Activated T-helper 1 cell treated with Interleukin-2 at 50 U/mL for 16 hours (primary cell): Measurements from ENCODE around the gene JAKMIP1.

ENCODE experiments used
- DNase-seq: peaks from one replicate; pipeline ENCODE4 v3.0.0-alpha.2; 2020; ENCODE audit warnings: low read depth

The JAKMIP1 gene

DNA sequence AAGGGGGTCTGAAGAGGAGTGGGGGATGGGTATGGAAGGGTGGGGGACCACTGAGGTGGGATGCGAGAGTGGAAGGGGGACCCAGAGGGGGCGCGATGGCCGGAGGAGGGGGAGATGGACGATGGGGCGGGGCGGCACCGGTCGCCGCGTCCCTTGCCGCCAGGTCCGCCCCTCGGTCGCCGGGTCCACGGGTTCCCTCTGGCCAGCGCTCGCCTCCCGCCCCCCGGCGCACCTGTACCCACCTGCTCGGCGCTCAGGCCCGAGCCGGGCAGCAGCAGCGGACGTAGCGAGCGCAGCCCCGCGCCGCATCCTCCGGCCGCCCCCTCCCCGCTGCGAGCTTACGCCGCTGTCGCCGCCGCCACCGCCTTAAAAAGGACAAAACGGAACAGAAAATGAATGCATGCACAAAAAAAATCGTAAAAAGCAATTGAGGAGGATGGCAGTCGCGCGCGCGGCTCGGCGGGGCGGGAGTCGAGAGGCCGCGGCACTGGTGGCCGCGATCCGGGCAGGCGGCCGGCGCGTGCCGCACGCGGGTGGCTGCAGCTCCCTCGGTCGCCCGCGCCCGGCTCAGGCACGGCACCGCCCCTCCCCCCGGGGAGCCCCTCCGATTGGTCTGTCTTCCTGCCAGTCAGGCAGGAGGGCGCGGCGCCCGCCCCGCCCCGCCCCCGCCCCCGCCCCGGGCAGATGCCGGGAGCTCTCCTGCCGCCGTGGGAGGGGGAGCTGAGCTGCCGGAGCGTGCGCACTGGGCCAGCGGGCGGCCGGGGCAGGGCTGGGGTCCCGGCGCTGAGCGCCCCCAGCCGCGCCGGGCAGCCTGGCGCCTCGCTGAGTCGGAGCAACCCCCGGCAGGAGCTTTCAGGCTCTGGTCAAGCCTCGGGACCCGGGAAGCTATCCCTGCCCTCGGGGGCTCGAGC lies at the start of gene JAKMIP1:
JAKMIP1 (minus strand) TSS at position 539 of the 911 bp plus-strand sequence. CDS start 87,699 bp downstream, outside the sequence.
- DNase-seq = peak; percentile 73

DNA sequence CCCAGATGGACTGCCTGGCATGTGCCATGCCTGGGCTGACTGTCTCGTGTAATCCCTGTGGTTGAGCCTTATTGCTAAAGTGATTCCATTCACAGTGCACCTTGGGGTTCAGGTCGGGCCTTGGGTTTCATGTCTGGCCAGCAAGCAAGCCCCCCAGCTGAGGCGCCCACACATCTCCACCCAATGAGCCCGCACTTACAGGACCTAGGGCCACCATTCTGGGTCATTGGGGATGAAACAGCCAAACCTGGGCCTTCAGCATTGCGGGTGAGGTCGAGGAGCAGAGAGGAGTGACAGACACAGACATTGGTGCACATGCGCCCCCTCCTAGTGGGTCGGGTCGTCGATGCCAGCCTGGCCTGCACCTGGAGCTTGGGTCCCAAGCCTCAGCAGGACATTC lies 48.0 kb upstream of the JAKMIP1 start:
- no peak for DNase-seq

DNA sequence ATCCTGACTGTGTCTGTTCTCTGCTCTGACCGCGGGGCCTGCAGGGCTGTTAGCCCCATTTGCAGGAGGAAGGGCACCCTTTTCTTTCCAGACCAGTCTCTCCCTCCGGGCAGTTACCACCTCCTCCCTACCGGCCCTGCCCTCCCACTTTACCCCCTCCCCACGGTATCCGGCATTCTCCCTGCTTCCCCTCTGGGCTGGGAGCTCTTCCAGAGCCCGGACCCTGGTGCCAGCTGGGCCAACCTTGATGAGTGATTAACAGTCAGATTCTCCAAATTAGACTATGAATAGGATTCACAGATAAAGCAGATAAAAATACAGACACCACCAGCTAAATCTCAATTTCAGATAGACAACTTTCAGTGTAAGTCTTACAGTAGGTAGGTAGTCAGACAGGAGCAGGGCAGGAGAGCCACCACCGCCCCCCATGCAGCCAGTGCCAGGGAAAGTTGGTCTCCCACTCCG lies 45.9 kb upstream of the JAKMIP1 start:
- DNase-seq = no peak

DNA sequence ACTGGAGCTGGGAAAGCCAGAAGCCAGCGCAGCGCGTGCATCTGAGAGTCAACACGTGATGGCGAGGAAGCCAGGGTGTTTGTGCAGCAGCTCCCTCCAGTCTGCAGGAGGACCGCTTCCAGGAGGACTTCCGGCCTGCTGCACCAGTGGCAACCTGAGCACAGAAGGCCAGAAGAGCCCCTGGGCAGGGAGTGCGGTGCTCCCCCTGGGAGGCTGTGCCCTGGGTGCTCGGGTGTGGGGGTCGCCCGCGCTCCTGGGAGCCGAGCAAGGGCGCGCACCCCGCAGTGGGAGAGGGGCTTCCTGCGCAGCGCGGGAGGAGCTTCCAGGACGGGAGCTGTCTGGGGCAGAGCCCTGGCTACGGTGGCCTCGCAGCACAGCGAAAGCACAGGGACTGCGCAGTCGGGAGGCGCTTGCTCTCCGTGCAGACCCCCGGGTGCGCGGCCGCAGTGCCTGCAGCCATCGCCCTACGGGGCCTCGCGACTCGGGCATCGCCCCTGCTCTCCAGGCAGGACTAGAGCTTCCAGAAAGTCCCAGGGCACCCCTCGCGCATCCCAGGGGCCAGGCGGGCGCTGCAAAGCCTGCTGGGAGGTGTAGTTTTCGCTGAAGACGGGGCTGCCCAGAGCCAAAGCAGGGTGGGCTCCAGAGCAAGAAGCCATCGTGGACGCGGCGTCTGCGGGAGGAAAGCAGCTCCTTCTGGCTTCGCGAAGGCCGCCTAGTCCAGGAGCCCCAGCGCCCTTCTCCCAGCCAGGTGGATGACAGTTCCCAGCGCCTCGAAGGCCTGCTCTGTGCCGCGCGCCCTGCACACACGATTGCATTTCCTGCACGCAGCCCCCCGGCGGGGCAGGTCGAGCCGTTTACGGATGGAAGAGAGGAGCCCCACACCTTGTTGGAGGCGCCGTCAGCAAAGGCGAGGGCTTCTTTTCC lies 45.2 kb upstream of the JAKMIP1 start:
- no peak for DNase-seq

DNA sequence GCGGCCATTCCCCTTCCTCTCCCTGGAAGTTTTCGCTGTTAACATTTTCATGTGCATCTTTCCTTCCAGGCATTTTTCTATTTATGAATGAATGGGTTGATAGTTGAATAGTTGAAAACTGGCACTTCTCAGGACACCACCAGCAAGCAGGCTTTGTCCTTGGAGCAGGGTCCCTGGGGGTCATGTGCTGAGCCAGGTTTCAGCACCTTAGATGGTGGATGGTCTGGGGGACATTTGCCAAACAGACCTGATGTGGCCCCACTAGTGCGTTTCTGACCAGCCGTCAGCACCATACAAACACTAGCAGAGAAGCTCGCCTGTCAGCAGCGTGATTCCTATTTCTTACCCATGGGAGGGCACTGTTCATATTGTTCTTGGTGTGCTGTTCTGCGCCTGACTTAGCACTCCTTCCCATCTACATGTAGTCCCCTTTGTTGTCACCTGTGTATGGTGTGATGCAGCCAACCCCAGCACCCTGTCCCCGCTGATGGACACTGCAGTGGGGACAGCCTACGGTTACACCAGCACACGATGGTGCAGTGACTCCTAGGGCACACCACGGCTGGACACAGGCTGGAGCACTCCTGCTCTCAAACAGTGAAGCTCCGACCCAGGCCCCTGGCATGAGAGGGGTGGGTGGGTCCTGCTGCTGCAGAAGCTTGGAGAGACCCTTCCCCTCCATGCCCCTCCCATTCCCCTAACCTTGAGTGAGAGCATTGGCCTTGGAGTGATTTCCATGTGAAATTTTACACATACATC lies 42.1 kb upstream of the JAKMIP1 start:
- no peak for DNase-seq

DNA sequence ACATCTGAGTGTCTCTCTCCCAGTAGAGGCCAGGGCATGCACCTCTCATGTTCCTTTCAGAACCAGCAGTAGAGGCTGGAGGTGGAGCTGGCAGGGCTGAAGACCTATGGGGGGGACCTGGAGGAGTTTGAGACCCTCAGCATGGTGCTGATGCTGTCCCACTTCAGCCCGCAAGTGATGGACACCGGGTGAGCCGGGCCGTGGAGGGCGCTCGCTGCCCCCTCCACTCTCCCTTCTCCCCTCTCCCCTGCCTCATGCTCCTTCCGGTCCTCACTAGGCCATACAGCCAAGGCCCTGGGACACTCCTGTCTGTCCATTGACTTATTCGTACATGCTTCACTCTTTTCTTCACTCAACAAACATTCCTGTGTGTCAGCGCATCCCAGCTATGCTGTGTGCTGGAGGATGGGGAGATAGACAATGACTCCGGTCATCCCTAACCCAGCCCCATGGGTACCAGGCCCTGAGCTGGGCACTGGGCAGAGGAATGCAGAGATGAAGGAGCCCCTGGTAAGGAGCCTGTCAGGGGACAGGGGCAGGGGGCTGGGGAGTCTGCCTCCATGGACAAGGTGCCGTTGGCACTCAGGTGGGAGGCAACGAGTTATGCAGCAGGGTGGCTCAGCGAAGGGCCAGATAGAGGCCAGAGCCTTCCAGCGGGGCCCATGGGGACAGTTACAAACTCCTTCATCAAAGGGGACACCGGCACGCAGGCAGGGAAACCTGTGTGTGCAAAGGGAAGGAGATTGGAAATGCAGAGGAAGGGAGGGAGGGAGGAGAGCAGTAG lies 40.9 kb upstream of the JAKMIP1 start:
- DNase-seq = no peak

DNA sequence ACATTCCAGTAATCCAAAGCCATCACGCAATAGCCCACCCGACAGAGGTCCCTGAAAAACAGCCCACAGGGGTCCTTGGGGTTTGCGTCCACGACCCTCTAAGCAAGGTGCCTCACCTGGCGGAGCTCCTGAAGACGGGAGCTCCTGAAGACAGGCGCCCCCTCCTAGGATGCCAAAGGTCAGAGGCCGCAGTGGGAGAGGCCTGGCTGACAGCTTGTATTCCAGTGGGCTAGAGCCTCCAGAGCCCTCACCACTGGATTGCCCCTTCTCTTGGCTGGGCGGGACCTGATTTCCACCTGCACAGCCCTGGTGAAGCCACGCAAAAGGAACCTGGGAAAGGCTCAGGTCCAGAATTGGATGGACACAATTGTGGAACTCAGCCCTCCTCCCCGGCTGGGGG lies 39.6 kb upstream of the JAKMIP1 start:
- no peak for DNase-seq

DNA sequence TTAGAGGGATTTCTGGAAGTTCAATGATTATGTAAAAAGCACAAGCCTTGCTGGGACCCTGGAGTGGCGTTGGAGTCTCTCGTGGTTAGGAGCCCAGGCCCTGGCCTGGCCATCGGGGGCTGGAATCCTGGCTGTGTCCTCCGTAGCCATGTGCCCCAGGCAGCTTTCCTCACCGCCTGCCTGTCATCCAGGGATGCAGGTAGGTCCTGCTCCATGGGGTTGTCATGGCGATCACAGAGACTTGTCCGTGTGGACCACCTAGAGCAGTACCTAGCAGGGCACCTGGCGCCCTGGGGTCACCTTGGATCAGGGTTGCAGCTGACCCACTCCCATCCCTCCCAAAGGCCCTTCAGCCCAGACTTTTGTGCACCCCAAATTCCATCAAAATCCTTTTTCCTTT lies 39.1 kb upstream of the JAKMIP1 start:
- no peak for DNase-seq

DNA sequence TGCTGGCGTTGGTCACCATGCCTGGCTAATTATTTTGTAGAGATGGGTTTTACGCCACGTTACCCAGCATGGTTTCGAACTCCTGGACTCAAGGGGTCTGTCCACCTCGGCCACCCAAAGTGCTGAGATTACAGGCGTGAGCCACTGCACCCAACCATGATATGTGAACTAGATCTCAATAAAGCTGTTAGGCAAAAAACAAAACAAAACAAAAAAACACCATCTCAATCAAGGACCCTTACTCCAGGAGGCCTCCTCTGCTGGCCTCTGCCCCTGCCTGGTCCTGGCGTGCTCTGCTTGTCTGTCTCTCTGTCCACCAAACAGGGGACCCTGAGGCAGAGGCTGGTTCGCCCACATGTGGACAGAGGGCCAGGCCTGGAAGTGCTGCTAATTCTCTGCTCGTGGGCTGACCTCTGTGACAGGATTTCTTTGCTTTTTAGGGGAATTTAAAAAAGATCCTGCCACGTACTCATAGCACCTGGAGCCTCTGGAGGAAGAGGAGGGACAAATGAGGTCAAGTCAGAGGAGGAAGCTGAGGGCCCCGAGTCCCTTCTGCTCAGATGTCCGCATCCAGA lies 36.6 kb upstream of the JAKMIP1 start:
- no peak for DNase-seq

DNA sequence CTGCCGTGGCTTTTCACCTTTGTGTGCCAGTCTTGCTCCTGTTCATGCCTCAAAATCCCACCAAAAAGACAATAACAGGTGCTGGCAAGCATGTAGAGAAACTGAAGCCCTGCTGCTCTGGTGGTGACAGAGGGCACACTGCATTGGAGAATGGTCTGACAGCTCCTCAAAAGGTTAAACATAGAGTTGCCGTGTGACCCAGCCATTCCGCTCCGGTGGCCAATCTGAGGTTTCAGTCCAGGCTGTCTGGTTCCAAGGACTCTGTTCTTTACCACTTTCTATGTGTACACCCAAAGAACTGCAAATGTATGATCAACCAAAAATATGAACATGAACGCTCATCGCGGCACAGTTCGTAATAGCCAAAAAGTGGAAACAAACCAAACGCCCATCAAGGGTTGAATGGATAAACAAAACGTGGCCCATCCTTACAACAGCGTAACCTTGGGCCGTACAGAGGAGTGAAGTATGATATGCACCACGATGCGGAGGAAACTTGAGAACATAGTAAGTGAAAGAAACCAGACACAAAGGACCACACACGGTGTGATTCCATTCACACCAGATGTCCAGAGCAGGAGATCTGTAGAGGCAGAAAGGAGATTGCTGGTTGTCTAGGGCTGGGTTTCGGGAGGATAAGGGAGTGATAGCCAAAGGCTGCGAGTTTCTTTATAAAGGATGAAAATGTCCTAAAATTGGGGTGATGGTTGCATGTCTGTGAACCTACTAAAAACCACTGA lies 35.7 kb upstream of the JAKMIP1 start:
- no peak for DNase-seq

DNA sequence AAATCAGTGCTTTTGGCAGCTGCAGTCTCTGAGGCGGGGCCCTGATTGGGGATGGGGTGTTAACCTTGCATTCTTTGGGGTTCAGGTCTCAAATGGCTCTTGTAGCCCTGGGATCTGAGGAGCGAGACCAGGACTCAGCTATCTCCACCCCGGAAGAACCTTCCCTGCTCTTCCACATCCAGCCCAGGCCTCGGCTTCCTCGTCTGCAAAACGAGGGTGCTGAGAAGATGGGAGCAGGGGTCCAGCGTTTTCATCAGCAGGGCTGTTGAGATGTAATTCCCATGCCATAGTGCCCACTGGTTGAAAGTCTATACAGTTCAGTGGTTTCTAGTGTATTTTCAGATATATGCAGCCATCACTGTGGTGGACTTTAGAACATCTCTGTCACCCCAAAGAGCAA lies 34.7 kb upstream of the JAKMIP1 start:
- DNase-seq = no peak

DNA sequence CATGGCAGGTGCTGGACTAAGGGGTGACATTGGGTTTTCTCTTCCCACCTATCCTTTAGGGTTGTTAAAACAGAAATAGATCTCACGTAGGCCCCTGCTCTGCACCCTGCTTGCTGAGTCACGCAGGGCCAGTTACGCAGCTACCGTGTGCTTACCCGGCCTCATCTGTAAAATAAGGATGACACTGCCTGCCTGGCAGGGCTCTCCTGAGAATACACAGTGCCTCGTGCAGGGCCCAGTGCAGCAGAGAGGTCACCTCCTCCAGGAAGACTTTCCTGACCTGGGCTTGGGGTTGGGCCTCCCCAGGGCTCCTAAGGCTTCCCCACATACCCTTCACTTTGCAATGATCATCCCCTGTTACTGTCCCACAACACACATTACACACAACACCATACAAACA lies 33.6 kb upstream of the JAKMIP1 start:
- no peak for DNase-seq

DNA sequence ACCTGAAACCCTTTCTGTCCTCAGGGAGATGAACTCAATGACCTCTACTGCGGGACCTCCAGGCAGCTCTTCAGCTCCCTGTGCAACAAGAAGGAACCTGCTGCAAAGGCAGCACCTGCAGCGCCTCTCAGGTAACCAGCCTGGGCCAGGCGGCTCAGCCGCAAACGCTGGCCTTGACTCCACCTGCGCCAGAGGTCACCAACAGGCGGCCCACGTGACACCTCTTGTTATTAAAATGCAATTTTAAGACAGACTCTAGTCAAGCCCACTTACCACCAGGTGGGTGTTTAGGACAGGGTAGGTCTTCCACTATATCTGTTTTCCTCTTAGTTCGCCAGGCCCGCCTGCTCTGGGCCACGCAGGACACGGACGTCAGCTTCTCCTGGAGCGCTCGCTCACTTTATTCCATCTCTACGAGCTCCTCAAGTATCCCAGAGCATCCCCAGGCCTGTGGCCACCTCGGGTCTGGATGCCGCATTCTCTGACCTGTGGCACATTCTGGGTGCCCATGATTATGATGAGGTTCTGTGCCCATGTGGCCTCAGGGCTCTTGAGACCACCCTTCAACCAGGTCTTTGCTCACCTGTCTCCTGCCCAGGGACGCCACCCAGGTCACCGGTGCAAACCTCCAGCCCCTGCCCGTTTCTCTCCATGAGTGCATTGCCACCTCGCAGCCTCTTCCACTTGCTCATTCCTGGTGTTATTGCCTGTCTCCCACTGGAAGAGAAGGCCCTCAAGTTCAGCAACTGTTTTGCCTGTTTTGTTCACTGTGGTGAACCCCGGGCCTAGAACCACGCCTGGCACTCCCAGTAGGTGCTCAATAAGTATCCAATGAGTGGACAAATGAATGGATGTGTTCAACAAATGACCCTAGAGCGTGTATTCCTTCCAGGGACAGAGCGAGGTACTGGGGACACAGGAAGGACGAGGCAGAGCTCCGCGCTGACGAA lies 32.8 kb upstream of the JAKMIP1 start:
- no peak for DNase-seq

DNA sequence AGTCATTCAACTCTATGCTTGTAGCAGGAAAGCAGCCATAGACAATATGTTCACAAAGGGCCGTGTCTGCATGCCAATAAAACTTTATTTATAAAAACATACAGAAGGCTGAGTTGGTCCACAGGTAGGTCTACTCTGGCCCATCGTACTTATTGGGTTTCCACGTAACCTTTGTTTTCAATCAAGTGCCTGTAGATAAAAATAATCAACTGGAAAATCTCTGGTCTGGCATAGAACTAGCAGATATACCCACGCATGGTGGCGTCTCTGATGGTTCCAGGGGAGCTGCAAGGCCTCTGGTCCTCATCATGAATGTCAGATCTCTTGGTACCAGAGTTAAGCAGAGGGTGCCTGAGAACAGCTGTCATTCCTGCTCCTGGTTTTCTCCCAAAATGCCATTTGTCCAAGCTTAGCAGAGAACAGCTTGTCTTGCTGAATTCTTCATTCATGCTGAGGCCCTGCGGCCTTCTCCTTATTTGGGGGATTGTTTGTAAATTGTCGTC lies 31.4 kb upstream of the JAKMIP1 start:
- no peak for DNase-seq

DNA sequence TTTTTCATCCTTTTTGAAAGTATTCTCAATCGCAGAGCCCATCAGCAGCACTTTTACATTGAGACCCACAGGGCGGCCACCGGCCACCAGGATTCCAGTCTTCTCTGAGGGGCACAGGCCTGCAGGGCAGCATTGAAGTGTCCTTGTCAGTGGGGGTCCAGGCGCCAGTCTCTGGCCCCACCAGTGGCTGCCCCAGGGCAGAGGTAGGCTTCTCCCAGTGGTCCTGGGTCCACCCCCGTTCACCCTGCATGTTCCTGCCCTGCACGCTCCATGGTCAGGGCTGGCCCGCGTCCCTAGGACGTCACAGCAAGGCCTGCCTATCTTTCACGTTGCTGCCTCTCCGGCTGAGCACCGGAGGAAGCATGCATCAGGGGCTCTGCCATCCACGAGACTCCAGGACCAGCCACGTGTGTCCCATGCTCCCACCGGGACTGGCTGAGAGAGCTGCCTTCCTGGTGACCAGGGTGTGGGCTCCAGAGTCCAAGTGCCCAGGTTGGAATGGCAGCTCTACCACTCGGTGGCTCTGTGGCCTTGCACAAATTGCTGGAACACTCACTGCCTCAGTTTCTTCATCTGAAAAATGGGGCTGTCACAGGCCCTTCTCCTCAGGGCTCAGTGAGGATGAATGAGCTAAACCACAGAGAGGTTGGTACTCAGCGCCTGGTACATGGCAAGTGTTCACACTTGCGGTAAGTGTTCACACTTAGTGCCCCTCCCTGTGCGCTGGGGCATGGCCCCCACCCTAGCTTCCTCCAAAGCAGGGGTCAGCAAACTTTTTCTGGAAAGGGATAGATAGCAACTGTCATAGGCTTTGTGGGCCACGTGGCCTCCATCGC lies 30.7 kb upstream of the JAKMIP1 start:
- DNase-seq = no peak

DNA sequence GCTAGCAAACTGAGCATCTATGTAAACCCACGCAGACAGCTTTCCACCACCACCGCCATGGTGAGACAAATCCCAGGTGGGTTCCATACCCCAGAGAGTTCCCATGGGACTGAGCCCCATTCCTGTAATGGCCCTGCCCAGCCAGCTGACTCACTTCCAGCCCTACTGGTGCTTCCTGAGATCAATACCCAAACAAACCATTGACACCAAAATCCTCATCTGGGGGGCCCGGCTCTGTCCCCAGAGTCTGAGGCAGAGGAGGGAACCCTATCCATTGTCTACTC lies 30.1 kb upstream of the JAKMIP1 start:
- no peak for DNase-seq

DNA sequence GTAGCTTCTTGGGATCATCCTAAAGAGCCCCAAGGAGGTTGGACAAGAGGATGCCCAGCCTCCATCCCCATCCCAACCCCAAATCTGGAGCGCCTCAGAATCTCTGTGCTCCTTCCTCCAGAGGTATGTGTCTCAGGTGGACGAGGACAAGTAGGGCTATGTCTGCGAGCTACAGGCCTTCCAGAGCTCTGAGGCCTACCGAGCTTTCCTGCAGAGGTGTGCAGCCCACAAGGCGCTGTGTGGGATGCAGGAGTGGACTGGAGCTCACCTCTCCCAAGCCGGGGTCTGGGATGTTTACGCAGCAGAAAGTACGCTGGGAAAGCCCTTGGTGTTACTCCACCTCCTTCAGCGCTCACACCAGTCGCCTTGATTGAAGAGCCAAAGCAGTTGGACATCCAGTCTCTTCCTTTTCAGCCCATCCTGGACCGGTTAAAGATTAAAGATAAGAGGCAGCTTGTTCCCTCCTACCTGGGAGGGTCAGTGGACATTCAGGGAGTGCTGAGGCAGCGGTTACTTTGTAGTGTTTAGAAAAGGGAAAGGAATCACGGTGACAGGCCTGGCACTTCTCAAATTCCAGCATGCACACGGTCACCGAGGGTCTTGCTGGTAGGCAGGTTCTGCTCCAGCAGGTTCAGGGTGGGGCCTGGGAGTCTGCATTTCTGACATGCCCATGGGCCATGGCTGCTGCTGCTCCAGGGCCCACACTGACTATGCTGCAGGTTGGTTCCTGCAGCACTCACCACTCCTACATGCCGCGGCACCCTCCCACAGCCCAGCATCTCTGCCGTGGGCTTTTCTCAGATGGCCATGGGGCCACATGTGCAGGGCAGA lies 29.5 kb upstream of the JAKMIP1 start:
- DNase-seq = no peak
